ENCODE results near the gene SPRTN.

- no peak for TF ChIP-seq CTCF (IDR thresholded peaks at IDR 0.05)
- no peak for TF ChIP-seq POLR2A (IDR thresholded peaks at IDR 0.05)
- no peak for TF ChIP-seq POLR2AphosphoS5 (IDR thresholded peaks at IDR 0.05)
Measured at GRCh38 chr1:231363624-231364023, 25.5 kb downstream of the SPRTN start.

All from breast epithelium (tissue), 3 donors.